ENCODE data around the gene HERC2.

HERC2 gene

DNA sequence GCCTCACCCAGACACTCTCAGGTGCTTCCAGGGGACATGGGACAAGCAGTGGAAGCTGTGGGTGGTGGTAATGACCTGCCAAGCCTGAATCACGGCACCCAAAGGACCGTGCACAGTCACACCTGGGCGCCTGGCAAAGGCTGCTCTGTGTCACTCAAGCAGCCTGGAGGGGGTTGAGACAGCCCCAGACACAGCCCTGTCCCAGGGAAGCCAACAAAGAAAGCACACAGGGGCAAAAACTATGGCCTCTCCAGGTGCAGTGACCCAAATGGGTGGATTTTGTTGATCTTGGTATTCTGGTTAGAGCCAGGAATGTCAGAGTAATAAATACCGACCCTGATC is 207.9 kb downstream of the HERC2 start:
- DNase-seq (ENCODE audit: low read depth in 2 of 2), result no peak

DNA sequence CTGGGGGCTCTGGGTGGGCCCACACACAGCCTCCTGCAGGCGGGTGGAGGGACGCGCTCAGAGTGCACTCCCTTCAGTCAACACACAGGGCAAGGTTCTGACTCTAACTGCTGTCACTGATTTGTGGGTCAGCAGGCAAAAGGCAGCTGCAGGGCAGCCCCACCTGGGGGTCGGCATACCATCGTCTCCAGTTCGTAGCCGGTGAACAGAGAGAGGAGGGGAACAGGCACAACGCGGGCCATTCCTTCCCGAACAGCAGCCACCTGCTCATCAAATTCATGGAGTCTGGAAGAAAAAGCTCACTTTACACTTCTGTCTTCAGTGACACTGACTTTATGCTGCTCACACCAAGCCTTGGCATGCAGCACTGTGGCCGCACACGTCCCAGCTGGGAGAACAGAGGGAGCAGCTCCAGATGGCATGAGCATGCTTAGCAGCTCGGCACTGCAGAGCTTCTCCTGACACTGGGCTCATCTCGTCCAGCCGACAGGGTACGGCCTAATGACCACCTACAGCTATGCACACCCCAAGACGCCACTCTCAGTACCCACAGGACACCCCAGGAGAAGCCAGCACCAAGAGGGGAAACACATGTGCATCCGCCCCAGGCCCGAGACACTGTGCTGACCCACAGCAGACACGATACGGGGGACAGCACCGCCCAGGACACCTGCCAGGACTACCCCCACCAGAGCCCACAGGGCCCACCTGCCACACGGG is 208.4 kb downstream of the HERC2 start:
- no peak for DNase-seq (ENCODE audit: low read depth in 2 of 2)

DNA sequence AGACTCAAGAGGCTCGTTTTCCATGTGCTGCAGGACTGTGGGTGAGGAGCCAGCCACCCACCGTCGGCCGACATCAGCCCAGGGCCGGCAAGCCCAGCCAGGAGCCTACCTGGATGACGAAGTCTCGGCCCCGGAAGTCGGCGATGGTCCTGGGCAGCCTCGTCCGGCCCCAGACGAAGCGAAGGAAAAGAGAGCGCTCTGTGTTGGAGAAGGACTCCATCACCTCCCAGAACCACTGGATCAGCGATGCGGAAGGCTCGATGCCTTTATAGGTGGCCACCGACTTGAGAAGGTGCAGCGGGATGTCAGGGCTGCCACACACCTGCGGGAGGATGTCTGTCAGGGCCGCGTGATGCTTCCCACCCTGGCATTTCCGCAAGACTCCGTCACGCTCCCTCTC is 209.0 kb downstream of the HERC2 start:
- DNase-seq (ENCODE audit: low read depth in 2 of 2), result no peak

DNA sequence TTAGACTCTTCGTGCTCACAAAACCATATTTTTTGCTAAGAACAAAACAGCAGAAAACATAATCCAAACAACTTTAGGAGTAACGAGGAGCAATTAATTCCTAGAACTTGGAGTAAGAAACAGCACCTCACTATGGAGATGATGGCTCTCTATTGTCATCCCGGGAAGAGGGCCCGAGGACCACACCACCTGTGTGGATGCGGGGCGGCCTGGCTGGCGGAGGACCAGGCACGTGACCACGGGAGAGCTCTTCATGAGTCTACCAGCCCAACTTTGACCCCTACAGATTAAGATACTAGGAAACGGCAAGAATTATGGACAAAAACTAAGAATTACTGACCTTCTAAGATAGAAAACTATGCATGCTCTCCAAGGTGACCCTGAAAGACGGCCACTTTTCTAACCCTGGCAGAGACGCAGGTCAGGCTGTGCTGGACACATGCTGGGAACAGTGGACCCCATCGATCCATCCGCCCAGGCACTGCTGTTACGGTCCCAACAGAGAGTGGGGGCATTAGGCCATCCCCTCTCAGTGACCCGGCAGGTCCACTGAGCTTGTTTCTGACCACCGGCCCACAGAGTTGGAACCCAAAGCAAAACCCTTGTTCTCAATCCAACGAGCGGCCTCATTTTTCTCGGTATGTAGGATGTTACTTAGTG is 209.7 kb downstream of the HERC2 start:
- DNase-seq (ENCODE audit: low read depth in 2 of 2), result no peak

DNA sequence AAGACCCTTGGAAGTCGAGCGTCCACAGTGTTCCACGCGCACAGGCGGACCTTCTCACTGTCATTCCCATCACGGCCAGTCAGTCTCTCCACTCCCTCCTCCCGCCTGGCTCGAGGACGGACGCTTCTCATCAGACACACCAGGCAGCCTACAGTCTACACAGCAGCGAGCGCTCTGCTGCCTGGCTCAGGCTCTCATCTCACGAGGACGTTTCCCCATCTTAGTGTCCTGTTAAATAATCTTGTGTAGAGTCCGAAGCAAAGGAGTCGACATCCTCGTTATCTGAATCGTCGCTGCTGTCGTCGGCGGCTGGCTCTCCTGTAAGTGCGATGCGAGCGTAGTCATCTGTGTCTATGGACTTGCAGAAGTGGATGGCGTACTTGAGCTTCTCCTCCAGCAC is 210.4 kb downstream of the HERC2 start:
- DNase-seq (ENCODE audit: low read depth in 2 of 2), result no peak

DNA sequence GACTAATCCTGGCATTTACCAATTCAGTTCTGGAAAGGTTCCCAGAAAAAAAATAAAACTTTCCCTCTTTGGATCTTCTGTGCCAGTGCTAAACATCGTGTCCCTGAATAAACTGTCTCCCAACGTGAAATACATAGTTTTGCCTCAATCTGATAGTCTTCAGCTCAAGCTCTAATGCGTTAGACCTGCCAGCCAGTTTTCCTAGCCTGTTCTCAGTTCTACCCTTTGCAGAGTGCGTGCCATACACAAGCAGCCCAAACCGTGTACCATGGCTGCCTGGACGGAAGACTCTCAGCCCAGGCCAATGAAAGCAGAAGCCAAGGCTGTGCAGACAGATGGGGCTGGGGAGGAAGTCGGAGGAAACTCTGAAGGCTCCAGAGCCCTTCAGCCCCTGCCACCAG is 211.5 kb downstream of the HERC2 start:
- no peak for DNase-seq (ENCODE audit: low read depth in 2 of 2)

DNA sequence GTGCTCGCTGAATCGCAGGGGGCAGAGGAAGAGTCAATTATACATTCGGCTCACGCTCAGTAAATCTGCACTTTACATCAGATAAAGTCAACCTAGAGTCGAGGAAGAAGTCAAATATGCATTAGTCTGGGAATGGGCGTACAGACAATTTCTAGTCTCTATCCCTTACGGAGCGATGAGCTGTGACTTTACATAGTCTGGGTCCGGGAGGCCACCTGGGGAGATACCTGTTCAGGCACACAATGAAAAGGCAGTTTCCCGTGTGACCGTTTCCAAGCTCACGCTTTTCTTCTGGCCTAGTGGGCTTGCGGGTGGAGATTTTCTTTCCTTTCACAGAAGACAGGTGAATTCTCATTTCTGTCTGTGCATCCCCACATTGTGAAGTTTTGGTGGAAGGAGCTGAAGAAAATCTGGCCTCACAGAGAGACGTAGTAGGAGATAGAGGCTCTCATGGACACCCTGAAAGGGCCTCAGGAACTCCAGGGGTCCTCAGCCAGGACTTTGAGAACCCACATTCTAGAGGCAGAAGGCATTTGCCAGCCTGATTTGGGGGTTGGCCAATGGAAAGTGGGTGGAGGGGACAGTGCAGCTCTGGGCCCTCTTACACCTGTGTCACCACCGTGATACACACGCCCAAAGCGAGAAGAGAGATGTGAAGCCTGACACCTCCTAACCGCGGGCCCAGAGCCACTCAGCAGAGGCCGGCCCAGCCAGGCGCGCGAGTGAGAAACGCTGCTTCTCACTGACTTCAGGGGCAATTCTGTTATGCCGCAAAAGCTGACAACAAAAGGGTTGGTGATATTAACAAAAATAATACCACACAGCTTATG is 212.1 kb downstream of the HERC2 start:
- DNase-seq (ENCODE audit: low read depth in 2 of 2), result no peak

DNA sequence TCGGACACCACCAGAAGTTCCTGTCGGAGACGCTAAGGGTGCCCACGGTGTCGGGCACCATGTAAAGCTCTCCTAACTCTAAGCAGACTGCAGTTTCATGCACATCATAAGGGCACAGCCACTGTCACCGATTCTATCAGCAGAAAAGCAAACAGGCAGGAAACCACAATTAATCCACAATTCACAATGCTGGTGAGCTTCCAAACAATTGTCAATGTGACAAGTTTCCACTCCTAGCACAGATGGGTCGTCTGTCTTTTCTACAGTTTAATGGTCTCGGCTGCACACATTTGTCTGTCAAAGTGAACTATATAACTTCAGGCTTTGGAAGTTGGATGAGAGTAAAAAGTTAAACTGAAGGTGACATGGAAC is 214.1 kb downstream of the HERC2 start:
- no peak for DNase-seq (ENCODE audit: low read depth in 2 of 2)

DNA sequence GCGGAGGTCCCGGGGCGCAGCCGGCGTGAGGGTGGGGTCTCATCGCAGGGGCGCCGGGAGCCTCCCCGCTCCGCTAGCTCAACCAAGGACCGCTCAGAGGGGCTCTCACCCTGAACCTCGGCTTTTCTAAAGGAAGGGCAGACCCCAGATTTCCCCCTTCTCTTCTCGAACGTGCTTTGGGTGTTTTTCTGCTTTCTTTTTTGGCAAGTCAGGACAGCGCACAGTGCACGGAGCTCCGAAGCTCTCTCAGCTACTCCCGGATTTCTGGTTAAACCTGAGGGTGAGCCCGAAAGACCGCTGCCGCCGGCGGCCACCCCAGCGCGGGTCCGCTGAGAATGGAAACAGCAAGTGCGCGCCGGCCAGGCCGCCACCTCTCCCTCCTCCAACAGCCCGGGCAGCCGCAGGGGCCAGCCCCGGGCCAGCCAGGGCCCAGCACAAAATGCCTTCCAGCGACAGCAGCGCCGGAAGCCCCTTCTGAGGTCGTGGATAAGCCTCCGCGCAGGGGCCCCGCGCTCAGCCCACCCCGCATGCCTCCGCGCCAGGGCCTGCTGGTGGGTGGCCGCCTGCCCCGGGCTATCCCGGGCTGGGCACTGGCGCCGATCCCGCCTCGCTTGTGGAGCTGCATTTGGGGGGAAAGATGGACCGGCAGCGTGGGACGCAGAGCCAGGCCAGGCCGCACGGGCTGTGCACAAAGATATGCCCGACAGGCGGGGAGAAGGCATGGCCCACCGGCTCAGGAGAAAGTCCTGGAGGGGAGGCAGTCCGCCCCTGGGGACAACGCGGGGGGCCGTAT is 214.7 kb downstream of the HERC2 start:
- no peak for DNase-seq (ENCODE audit: low read depth in 2 of 2)

DNA sequence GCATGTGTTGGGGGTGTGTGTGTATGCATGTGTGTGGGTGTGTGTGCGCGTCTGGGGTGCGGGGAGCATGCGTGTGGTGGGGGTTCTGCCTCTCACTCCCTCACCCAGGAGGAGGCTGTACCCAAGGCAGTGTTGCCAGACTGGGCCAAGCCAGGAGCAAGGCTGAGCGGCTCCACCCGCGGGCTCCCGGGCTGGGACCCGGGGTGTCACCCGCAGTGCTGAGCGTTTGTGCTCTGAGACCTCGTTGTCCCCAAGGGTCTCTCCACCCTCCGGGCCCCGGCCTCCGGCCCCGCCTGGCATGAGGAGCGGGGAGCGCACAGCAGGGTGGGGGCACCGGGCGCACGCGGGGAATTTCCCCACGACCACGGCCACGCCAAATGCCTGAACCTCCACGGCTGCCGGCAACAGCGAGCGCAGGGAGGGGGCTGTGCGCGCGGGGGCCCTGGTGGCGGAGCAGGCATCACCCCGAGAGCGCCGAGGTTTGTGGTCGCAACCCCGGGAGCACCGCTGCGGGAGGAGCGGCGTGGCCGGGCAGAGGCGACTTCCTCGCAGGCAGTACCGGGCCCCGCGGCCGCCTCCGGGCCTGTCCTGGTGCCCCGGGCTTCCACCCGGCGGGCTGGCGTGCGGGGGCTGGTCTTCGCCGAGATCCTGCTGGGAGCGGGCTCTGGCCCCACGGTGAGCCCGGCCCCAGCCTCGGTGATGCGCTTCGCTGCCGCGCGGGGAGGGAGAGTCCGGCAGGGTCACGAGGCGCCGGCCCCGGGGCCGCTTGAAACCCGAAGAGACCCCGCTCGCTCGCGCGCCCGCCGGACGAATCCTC is 215.5 kb downstream of the HERC2 start:
- DNase-seq (ENCODE audit: low read depth in 2 of 2), result no peak

DNA sequence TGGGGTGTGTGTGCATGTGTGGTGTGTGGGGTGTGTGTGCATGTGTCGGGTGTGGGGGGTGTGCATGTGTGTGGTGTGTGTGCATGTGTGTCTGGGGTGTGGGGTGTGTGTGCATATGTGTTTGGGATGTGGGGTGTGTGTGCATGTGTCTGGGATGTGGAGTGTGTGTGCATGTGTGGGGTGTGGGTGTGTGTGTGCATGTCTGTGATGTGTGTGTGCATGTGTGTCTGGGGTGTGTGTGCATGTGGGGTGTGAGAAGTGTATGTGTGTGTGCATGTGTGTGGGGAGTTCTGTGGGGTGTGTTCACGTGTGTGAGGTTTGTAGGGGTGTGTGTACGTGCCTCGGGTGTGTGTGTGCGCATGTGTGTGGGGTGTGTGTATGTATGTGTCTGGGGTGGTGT is 216.2 kb downstream of the HERC2 start:
- DNase-seq (ENCODE audit: low read depth in 2 of 2), result no peak

DNA sequence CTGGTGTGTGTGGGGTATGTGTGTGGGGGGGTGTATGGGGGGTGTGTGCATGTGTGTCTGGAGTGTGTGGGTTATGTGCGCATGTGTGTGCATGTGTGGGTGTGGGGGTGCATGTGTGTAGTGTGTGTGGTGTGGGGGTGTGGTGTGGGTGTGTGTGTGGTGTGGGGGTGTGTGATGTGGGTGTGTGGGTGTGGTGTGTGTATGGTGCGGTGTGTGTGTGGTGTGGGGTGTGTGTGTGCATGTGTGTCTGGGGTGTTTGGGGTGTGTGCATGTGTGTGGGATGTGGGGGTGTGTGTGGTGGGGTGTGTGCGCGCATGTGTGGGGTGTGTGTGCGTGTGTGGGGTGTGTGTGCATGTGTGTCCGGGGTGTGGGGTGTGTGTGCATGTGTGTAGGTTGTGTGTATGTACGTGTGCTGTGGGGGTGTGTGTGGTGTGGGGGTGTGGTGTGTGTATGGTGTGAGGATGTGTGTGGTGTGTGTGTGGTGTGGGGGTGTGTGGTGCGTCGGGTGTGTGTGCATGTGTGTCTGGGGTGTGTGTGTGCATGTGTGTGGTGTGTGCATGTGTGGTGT is 216.7 kb downstream of the HERC2 start:
- no peak for DNase-seq (ENCODE audit: low read depth in 2 of 2)

DNA sequence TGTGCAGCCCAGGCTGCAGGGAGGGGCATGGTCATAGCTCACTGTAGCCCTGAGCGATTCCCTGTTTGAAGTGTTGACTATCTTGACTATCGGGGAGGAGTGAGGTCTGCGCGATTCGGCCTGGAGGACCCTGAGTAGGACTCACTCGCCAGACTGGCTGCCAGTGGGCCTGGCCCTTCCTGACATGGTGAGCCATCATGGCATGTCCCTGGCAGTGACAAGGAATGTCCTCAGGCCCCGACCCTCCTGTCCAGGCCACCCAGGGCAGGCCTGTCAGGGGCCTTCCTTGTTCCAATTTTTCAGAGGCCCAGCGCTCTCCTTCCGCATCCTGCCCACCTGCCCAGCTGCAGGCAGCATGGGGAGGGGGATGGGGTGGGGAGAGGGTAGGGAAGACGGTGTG is 217.7 kb downstream of the HERC2 start:
- no peak for DNase-seq (ENCODE audit: low read depth in 2 of 2)

DNA sequence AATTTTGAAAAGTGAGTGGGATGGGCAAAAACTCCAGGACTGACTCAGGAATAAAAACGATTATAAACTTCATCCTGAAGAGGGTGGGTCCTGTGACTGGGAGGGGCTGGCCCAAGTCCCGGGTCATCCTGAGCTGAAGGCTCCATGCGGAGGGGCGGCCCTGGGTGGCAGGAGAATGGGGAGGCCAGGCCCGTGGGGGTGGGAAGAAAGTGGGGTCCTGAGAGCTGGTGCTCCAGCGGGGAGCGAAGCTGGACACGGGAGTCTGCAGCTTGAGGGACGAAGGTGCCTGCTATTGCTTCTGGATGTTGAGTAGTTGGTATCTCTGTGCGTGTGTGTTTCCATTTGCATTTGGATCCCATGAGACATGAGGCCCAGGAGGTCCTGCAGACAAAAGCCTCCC is 218.1 kb downstream of the HERC2 start:
- no peak for DNase-seq (ENCODE audit: low read depth in 2 of 2)

DNA sequence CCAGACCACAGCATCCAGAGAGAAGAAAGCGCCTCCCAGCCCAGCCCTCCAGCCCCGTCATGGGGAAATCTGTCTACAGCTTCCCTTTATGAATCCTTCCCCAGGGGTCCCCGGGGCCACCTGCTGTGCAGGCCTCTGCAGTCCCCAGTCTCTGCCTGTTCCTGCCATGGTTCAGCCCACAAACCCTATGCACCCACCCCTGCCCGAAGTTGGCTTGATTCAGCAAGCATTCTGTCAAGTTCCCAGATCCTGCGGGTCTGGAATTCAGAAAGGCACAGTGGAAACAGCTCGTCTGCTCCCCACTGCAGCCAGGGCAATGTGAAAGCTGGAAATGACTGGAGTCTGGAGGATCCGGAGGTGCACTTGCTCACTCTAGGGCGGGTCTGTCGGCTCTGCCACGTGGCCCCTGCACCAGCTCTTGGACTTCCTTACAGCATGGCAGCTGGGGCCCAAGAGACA is 220.0 kb downstream of the HERC2 start:
- no peak for DNase-seq (ENCODE audit: low read depth in 2 of 2)

DNA sequence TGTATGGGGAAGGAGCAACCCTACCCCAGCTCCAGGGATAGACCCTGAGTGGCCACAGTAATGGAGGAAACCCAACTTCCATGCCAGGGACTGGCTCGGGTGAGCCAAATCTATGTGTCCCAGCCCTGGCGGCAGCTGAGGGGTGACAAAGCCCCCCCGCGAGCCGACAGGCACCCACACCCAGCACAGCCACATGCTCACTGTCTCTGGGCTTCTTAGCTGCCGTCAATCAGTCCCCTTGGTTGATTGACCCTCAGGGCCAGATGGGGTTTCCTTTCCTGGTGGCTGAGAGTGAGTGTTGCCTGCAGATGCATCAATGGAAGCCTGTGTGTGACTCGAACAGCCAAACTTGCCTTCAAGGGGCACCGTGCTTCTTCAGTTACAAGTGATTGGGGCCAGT is 220.8 kb downstream of the HERC2 start:
- DNase-seq (ENCODE audit: low read depth in 2 of 2), result no peak

DNA sequence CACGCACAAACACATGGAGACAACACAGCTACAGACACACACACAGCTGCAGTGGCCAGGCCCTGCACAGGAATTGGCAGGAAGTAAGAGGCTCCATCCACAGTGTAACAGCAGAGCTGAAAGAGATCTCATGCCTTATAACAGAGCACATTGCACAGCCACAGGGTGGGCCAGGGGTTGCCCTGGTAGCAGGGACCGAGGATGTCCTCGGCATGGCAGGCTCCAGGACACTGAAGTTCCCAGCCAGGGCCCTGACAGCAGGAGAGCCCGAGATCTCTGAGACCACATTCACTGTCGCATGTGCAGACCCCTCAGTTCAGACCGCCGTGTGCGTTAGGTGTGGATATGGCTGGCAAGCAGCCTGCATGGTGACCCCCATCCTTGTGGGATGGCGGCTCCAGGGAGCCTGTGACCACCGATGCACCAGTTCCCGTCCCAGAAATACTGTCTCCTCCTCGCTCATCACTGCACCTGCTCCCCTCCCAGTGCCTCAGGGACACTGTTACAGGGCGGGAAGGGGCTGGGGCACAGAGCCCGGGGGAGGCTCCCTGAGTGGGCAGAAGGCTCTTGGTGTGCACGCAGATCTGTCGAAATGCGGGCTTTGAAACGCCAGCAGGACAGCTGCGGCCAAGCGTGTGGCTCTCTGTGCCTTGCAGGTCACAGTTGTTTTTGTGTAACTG is 221.3 kb downstream of the HERC2 start:
- no peak for DNase-seq (ENCODE audit: low read depth in 2 of 2)

DNA sequence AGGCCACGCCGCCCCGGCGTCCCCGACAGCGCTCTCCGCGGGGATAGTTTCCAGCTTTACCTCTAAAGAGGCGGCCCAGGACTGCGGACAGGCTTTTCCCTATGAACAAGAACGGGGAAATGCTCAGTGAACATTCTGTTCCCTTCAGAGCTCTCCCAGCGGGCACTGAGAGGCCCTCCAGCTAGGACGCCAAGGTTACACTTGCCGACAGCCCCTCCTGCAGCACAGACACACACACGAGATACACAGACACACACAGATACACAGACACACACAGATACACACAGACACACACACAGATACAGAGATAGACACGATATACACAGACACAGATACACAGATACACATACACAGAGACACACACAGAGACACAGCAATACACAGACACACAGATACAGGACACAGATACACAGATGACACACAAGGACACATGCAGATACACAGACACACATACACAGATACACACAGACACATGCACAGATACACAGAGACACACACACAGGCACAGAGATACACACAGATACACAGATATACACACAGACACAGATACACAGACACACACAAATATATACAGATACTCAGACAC is 222.3 kb downstream of the HERC2 start:
- DNase-seq (ENCODE audit: low read depth in 2 of 2), result no peak

DNA sequence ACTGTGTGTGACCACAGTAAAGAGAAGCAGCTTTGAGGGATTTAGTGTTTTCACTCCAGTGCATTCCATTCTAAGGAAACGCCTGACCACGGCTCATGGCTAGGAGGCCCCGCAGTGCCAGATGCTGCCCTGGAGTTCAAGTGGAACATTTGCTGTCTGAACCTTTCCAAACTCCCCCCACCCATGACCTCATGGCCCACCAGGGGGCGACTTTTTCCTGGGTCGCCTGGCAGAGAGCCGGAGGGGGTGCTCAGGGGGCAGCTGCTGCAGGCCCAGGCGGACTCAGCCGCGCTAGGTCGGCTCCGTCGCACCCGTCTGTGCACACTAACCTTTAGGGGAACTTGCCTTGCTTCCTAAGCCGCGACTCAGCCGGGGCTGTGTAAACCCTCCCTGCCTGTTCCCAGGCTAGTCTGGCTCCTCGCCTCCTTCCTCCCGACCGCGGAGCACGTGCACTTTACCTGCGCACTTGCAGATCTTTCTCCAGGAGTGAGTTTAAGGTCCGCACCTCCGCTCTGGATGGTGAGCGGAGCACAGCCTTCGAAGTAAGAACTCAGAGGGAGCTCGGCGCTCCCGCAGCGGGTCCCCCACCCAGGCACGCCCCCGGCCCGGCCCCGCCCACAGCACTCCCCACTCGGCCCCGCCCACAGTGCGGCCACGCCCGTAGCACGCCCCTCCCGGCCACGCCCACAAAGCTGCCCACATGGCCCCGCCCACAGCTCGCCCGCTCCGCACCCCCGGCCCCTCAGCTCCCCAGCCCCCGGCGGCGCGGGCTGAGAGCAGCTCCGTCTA is 223.0 kb downstream of the HERC2 start, which contains the start of gene OCA2:
Gene OCA2 (minus strand): TSS at position 550 of the 789 bp plus-strand sequence. CDS start 17,441 bp downstream, outside the sequence.
- DNase-seq (ENCODE audit: low read depth in 2 of 2), result peak; percentile 31 to 51

Data from stimulated activated CD4-positive, alpha-beta T cell treated with anti-CD3 and anti-CD28 coated beads, Interleukin-12 subunit alpha, Interleukin-12 subunit beta, amount 100 ng/mL, for 24 hours (primary cell).